Liver (tissue), 9 donors: ENCODE data around the gene RFX4. TPM values are rescaled to one million over a fixed set of nuclear protein-coding genes. Genes with fewer than 3 reads are reported as not detected.

Experiments used
- DNase-seq: peaks from one replicate; pipeline ENCODE4 v3.0.0-alpha.2; 2017; ENCODE audit warnings: low spot score
- H3K27ac ChIP-seq, 2 donors: one replicate each; pipeline ENCODE4 v1.7.0; 2013; ENCODE audit warnings: inconsistent platforms in 2 of 2, low read length in 2 of 2, control low read depth in 1 of 2, low read depth in 1 of 2, mild to moderate bottlenecking in 1 of 2
- H3K27me3 ChIP-seq, 4 donors: one replicate each; pipeline versions ENCODE4 v1.6.1 to v1.7.0; 2013; ENCODE audit warnings: low read length in 3 of 4, inconsistent platforms in 1 of 4, mild to moderate bottlenecking in 1 of 4, moderate library complexity in 1 of 4; ENCODE audit not compliant: control insufficient read depth in 4 of 4, insufficient read depth in 4 of 4
- H3K36me3 ChIP-seq, 4 donors: one replicate each; pipeline versions ENCODE4 v1.6.1 to v1.7.0; 2013; ENCODE audit warnings: low read length in 3 of 4, mild to moderate bottlenecking in 3 of 4, low read depth in 1 of 4, moderate library complexity in 1 of 4; ENCODE audit not compliant: control insufficient read depth in 4 of 4, insufficient read depth in 3 of 4
- H3K4me1 ChIP-seq, 4 donors: one replicate each; pipeline versions ENCODE4 v1.6.1 to v1.7.0; 2013; ENCODE audit warnings: low read length in 3 of 4, mild to moderate bottlenecking in 3 of 4, moderate library complexity in 1 of 4; ENCODE audit not compliant: control insufficient read depth in 4 of 4, insufficient read depth in 4 of 4
- H3K4me3 ChIP-seq, 3 donors: one replicate each; pipeline versions ENCODE4 v1.6.1 to v1.7.0; 2013; ENCODE audit warnings: low read length in 3 of 3, control low read depth in 1 of 3, low read depth in 1 of 3, mild to moderate bottlenecking in 1 of 3
- H3K9ac ChIP-seq, 2 donors: one replicate each; pipeline ENCODE4 v1.7.0; 2013; ENCODE audit warnings: low read length in 2 of 2, mild to moderate bottlenecking in 2 of 2, moderate library complexity in 2 of 2, control low read depth in 1 of 2, low read depth in 1 of 2
- H3K9me3 ChIP-seq, 4 donors: one replicate each; pipeline versions ENCODE4 v1.6.1 to v1.7.0; 2013; ENCODE audit warnings: low read length in 3 of 4; ENCODE audit not compliant: control insufficient read depth in 4 of 4
- ATF3 ChIP-seq: IDR thresholded peaks from 2 replicates; pipeline ENCODE4 v1.6.1; 2016; ENCODE audit warnings: antibody characterized with exemption
- CTCF ChIP-seq: fragments of 150-350 bp; IDR thresholded peaks from 2 replicates; pipeline ENCODE4 v1.5.1; 2017; ENCODE audit warnings: improper control_type of control experiment, low read depth, low read length; ENCODE audit not compliant: missing input control
- EGR1 ChIP-seq, 2 donors: IDR thresholded peaks; 2 replicates each; pipeline ENCODE4 v1.6.1; 2016 to 2018; ENCODE audit warnings: antibody characterized with exemption in 2 of 2, low read depth in 2 of 2
- FOXA1 ChIP-seq: IDR thresholded peaks from 2 replicates; pipeline ENCODE4 v1.6.1; 2016; ENCODE audit warnings: antibody characterized with exemption
- FOXA2 ChIP-seq: IDR thresholded peaks from 2 replicates; pipeline ENCODE4 v1.6.1; 2016; ENCODE audit warnings: antibody characterized with exemption
- GABPA ChIP-seq, 2 donors: IDR thresholded peaks in 1 of 2; conservative IDR thresholded peaks in 1 of 2; 2 replicates each; pipeline ENCODE4 v1.6.1; 2016; ENCODE audit warnings: antibody characterized with exemption in 2 of 2, mild to moderate bottlenecking in 1 of 2, moderate library complexity in 1 of 2
- HNF4A ChIP-seq, 2 donors: conservative IDR thresholded peaks; 2 replicates each; pipeline ENCODE4 v1.6.1; 2016; ENCODE audit warnings: antibody characterized with exemption in 2 of 2, mild to moderate bottlenecking in 2 of 2
- HNF4G ChIP-seq: IDR thresholded peaks from 2 replicates; pipeline ENCODE4 v1.6.1; 2016; ENCODE audit warnings: antibody characterized with exemption
- JUND ChIP-seq, 2 donors: IDR thresholded peaks; 2 replicates each; pipeline ENCODE4 v1.6.1; 2016; ENCODE audit warnings: antibody characterized with exemption in 2 of 2
- NR2F2 ChIP-seq: IDR thresholded peaks from 2 replicates; pipeline ENCODE4 v1.6.1; 2016; ENCODE audit warnings: antibody characterized with exemption
- RAD21 ChIP-seq, 2 donors: IDR thresholded peaks; 2 replicates each; pipeline ENCODE4 v1.6.1; 2016; ENCODE audit warnings: antibody characterized with exemption in 2 of 2, mild to moderate bottlenecking in 2 of 2
- REST ChIP-seq: IDR thresholded peaks from 2 replicates; pipeline ENCODE4 v1.6.1; 2016; ENCODE audit warnings: antibody characterized with exemption, mild to moderate bottlenecking
- RXRA ChIP-seq, 2 donors: IDR thresholded peaks; 2 replicates each; pipeline ENCODE4 v1.6.1; 2017 to 2018; ENCODE audit warnings: antibody characterized with exemption in 2 of 2, mild to moderate bottlenecking in 1 of 2
- SP1 ChIP-seq: IDR thresholded peaks from 2 replicates; pipeline ENCODE4 v1.6.1; 2018; ENCODE audit warnings: antibody characterized with exemption, mild to moderate bottlenecking
- TAF1 ChIP-seq: conservative IDR thresholded peaks from 2 replicates; pipeline ENCODE4 v1.6.1; 2016; ENCODE audit warnings: antibody characterized with exemption, mild to moderate bottlenecking
- YY1 ChIP-seq: IDR thresholded peaks from 2 replicates; pipeline ENCODE4 v1.6.1; 2016; ENCODE audit warnings: antibody characterized with exemption, mild to moderate bottlenecking
- ZBTB33 ChIP-seq: IDR thresholded peaks from 2 replicates; pipeline ENCODE4 v1.6.1; 2016; ENCODE audit warnings: antibody characterized with exemption
- WGBS: extraction: QIAGEN DNeasy Blood & Tissue Kit; methylation state at CpG from one replicate; pipeline ENCODE4 v1.1.7; 2013; 5-methylcytosine and 5-hydroxymethylcytosine counted together
- polyA plus RNA-seq, 2 donors: library from polyadenylated mRNA; stranded (reverse) in 1 of 2; unstranded in 1 of 2; fragments of 200-250 nt in 1 of 2; fragments of >200 nt in 1 of 2; fragmentation: Nextera tagmentation in 1 of 2; extraction: Ambion mirVana in 1 of 2; gene quantifications; one replicate each; pipeline versions ENCODE4 v1.2.1 to v1.2.3, GENCODE V29; 2013 to 2015
- total RNA-seq, 2 donors: library from RNA; depleted of rRNA; stranded (reverse); fragments of >200 nt; gene quantifications; one replicate each; pipeline ENCODE4 v1.2.3, GENCODE V29; 2014
- TF ChIP-seq, protein P1 (sequence below): IDR thresholded peaks from 2 replicates; pipeline ENCODE4 v1.6.1; 2016; ENCODE audit warnings: antibody characterized with exemption
- donor health status: healthy.
- donor health status: healthy.
- donor health status: healthy.
- donor health status: healthy.
- donor health status: healthy.

The RFX4 gene
- total and polyA plus RNA-seq, 4 donors: not detected

DNA sequence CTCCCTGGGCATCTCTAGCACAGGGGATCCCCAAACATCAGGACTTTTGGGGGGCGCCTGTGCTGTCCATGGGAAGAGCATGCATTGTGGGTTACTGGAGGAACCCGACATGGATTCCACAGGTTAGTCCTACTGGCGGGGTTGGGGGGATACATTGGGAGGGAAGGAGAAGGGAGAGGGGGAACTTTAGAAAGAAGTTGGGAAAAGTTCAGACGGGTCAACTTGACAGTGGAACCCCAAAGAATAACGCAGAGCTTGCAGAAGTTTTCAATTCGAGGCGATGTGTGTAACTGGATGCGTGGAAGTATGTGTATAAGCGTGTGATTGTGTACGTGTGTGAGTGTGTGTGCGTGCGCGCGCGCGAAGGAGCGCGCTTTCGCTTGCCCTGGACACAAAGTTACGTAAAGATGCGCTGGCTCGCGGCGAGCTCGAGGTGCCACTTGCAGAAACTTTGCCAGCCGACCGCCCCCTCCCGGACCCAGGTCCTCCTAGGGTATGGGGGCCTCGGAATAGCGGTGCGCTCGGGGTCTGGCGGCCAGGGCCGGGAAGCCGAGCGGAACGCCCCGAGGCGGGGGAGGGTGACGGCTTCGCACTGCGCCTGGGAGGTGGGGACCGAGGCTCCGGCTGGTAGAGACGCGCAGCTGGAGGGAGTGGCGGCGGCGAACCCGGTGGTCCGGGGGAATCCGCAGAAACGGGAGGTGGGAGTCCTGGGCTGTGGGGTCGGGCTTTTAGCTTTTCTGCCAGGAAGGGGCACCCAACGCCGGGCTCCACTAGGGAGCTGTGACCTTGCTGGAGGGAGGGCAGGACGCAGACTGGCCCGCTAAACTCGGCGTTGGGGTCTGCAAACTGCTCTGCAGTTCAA is 669 bp downstream of the RFX4 start:
- WGBS: 3% methylated on average over 60 of the region's 60 CpGs
- Histone ChIP-seq H3K27me3 (peaks cover 13 to 32% (median 21%) of the 10 kb centered on the region in 4 donors), H3K4me1 (peaks cover 20 to 47% (median 31%) of the 10 kb centered on the region in 4 donors), H3K9me3 (no peaks in the 10 kb centered on the region), H3K4me3 (peak overlapping the region in 2 of 3 donors; percentile 35 to 40), H3K36me3 (no peaks in the 10 kb centered on the region), H3K27ac (no peak overlapping the region), H3K9ac (no peak overlapping the region)
- no peak for DNase-seq
- TF ChIP-seq RAD21 (IDR thresholded peaks at IDR 0.05): no peak
- no peak for TF ChIP-seq TAF1
- TF ChIP-seq FOXA2: no peak
- no peak for TF ChIP-seq CTCF

DNA sequence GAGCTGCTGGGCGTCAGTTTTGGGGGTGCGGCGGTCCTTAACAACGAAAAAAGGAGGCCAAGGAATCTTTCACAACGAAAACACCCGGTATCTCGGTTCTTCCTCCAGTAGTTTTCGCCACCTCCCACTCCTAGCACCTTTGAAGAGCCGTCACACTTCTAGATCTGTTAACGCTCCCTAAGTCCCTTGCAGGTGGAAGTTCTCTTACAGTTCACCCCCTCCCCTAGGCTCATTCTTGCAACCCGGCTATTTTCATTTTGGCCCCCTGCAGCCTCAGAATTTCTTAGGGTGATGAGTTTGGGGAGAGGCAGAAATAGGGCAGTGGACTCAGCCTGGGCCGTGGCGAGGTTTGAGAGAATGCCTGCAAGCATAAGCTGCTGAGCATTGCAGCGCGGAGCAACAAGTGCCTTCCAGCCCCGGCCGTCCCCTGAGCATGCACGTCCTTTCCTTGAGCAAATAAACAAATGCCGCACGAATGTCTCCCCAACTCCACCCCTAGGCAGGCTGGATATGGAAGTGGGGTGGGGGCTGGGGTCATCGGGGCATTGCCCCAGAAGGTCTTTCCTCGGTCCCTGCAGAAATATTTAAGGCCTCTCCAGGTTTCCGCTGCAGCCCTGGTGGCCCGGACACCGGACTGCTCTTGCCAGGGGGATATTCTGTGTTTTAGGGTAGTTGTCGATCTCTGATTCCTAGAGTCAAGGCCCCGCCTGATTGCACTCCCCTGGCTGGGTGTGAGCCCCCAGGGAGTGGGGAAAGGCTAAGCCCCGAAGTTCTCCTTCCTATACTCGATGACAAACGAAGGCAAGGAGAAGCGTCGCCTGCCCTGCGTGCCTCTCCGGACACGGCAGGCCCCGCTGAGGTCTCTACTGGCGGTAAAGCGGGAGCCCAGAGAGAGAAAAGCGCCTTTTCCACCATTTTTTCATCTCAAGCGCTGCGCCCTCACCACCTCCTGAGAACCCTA is 1.6 kb downstream of the RFX4 start:
- no peak overlapping the region for H3K9ac ChIP-seq
- DNase-seq: no peak
- TF ChIP-seq GABPA (IDR thresholded peaks at IDR 0.05 in 1 of 2, conservative IDR thresholded peaks at IDR 0.05 in 1 of 2): no peak
- no peak for TF ChIP-seq SP1
- no peak for TF ChIP-seq YY1
- TF ChIP-seq HNF4A (conservative IDR thresholded peaks at IDR 0.05): no peak
- no peak for TF ChIP-seq FOXA1
- TF ChIP-seq REST: no peak
- TF ChIP-seq RAD21 (IDR thresholded peaks at IDR 0.05): no peak
- no peak for TF ChIP-seq RXRA (IDR thresholded peaks at IDR 0.05)
- no peak for TF ChIP-seq FOXA2
- TF ChIP-seq, protein P1, sequence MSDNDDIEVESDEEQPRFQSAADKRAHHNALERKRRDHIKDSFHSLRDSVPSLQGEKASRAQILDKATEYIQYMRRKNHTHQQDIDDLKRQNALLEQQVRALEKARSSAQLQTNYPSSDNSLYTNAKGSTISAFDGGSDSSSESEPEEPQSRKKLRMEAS: no peak
- TF ChIP-seq TAF1: no peak
- no peak for TF ChIP-seq JUND (IDR thresholded peaks at IDR 0.05)
- no peak for TF ChIP-seq EGR1 (IDR thresholded peaks at IDR 0.05; ENCODE audit: low read depth in 2 of 2)
- no peak for TF ChIP-seq ATF3
- TF ChIP-seq NR2F2: no peak
- TF ChIP-seq HNF4G: no peak
- TF ChIP-seq ZBTB33: no peak
- no peak for TF ChIP-seq CTCF
- no peaks in the 10 kb centered on the region for H3K36me3 ChIP-seq
- peak overlapping the region in 1 of 3 donors; percentile 40 for H3K4me3 ChIP-seq
- no peak overlapping the region for H3K27ac ChIP-seq
- H3K9me3 ChIP-seq: no peaks in the 10 kb centered on the region
- 4% methylated on average over 41 of the region's 41 CpGs for WGBS
- peaks cover 20 to 47% (median 31%) of the 10 kb centered on the region in 4 donors for H3K4me1 ChIP-seq
- H3K27me3 ChIP-seq: peaks cover 13 to 32% (median 19%) of the 10 kb centered on the region in 4 donors
